GM19025 (cell line): ENCODE measurements around the gene SH3D21.

ENCODE experiments used
- ATAC-seq: cut with Tn5 transposase; IDR thresholded peaks from one replicate; pipeline ENCODE4 v1.9.1; 2021; ENCODE audit warnings: mild to moderate bottlenecking, low read depth, moderate library complexity; ENCODE audit not compliant: unreplicated experiment

The SH3D21 gene

GRCh38 chr1:36352910-36353878 lies 47.0 kb downstream of the SH3D21 start:
- no peak for ATAC-seq

- no peak for ATAC-seq
Observed at GRCh38 chr1:36354486-36354885, 48.3 kb downstream of the SH3D21 start.

- no peak for ATAC-seq
Observed at GRCh38 chr1:36355811-36356210, 49.6 kb downstream of the SH3D21 start.

- ATAC-seq, result no peak
Observed at GRCh38 chr1:36358514-36359084, 52.4 kb downstream of the SH3D21 start.

- ATAC-seq, result no peak
Observed at GRCh38 chr1:36359383-36359782, 53.2 kb downstream of the SH3D21 start.

- no peak for ATAC-seq
Observed at GRCh38 chr1:36359911-36360550, 53.9 kb downstream of the SH3D21 start.

- no peak for ATAC-seq
Observed at GRCh38 chr1:36365381-36365780, 59.2 kb downstream of the SH3D21 start.

- no peak for ATAC-seq
Observed at GRCh38 chr1:36366091-36366661, 60.0 kb downstream of the SH3D21 start.

- no peak for ATAC-seq
Observed at GRCh38 chr1:36367066-36367465, 60.9 kb downstream of the SH3D21 start.

- no peak for ATAC-seq
Observed at GRCh38 chr1:36367798-36368197, 61.6 kb downstream of the SH3D21 start.

- ATAC-seq, result no peak
Observed at GRCh38 chr1:36369061-36369861, 63.1 kb downstream of the SH3D21 start.
